Transverse colon (tissue), 3 donors: ENCODE data around the gene PRCC.
A peak's percentile ranks its signal among the peaks of the same experiment; 100 is the strongest.

Experiments
- EP300 ChIP-seq: sonication (generic); formaldehyde crosslinking; IDR thresholded peaks from one replicate; pipeline ENCODE4 v1.6.1; 2017; ENCODE audit warnings: antibody characterized with exemption, low read depth
- POLR2A ChIP-seq: fragments of 450-650 bp; IDR thresholded peaks from one replicate; pipeline ENCODE4 v1.6.1; 2016; ENCODE audit warnings: antibody characterized with exemption, mild to moderate bottlenecking, moderate library complexity
- TF ChIP-seq, protein P1 (sequence below), 5 experiments: fragments of 200-600 bp in 3 of 5; fragments of 450-650 bp in 2 of 5; sonication (generic) in 3 of 5; IDR thresholded peaks; 1 replicate in 2 of 5; 2 replicates in 3 of 5; pipeline ENCODE4 v1.5.1; 2016 to 2017; ENCODE audit warnings: antibody characterized with exemption in 5 of 5, inconsistent platforms in 3 of 5, mild to moderate bottlenecking in 2 of 5, moderate library complexity in 1 of 5

GRCh38 chr1:156748670-156749418 lies 18.5 kb upstream of the PRCC start:
- TF ChIP-seq, protein P1, sequence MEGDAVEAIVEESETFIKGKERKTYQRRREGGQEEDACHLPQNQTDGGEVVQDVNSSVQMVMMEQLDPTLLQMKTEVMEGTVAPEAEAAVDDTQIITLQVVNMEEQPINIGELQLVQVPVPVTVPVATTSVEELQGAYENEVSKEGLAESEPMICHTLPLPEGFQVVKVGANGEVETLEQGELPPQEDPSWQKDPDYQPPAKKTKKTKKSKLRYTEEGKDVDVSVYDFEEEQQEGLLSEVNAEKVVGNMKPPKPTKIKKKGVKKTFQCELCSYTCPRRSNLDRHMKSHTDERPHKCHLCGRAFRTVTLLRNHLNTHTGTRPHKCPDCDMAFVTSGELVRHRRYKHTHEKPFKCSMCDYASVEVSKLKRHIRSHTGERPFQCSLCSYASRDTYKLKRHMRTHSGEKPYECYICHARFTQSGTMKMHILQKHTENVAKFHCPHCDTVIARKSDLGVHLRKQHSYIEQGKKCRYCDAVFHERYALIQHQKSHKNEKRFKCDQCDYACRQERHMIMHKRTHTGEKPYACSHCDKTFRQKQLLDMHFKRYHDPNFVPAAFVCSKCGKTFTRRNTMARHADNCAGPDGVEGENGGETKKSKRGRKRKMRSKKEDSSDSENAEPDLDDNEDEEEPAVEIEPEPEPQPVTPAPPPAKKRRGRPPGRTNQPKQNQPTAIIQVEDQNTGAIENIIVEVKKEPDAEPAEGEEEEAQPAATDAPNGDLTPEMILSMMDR (IDR thresholded peaks at IDR 0.05) = peak in 1 of 5 experiments; percentile 28
- no peak for TF ChIP-seq EP300
- peak; percentile 61 for TF ChIP-seq POLR2A
